ENCODE results near the gene GDF10.

The GDF10 gene

GRCh38 chr10:47291682-47292081, 8.3 kb upstream of the GDF10 start:
- H3K36me3 Mint-ChIP-seq: no peaks in the 10 kb centered on the region
- H3K9me3 Mint-ChIP-seq: no peaks in the 10 kb centered on the region
- DNase-seq: no peak
- CTCF ChIA-PET: no interaction called here
- H3K27ac Mint-ChIP-seq: no peak overlapping the region
- H3K4me1 Mint-ChIP-seq: peaks cover 12% of the 10 kb centered on the region
- peaks cover 42% of the 10 kb centered on the region for H3K27me3 Mint-ChIP-seq
- no peak overlapping the region for H3K4me3 Mint-ChIP-seq

GRCh38 chr10:47294057-47294456, 5.9 kb upstream of the GDF10 start:
- H3K36me3 Mint-ChIP-seq: no peaks in the 10 kb centered on the region
- peaks cover 61% of the 10 kb centered on the region for H3K27me3 Mint-ChIP-seq
- CTCF ChIA-PET: no interaction called here
- no peaks in the 10 kb centered on the region for H3K9me3 Mint-ChIP-seq
- no peak overlapping the region for H3K4me3 Mint-ChIP-seq
- H3K27ac Mint-ChIP-seq: no peak overlapping the region
- DNase-seq: no peak
- H3K4me1 Mint-ChIP-seq: no peaks in the 10 kb centered on the region

GRCh38 chr10:47294501-47294900, 5.5 kb upstream of the GDF10 start:
- Mint-ChIP-seq H3K27me3 (peaks cover 62% of the 10 kb centered on the region), H3K27ac (no peak overlapping the region), H3K4me1 (peaks cover 1% of the 10 kb centered on the region), H3K9me3 (no peaks in the 10 kb centered on the region), H3K4me3 (no peak overlapping the region), H3K36me3 (no peaks in the 10 kb centered on the region)
- no peak for DNase-seq
- CTCF ChIA-PET: no interaction called here

GRCh38 chr10:47295411-47295810, 4.6 kb upstream of the GDF10 start:
- DNase-seq: no peak
- H3K9me3 Mint-ChIP-seq: no peaks in the 10 kb centered on the region
- no peak overlapping the region for H3K4me3 Mint-ChIP-seq
- peaks cover 66% of the 10 kb centered on the region for H3K27me3 Mint-ChIP-seq
- CTCF ChIA-PET: no interaction called here
- peaks cover 4% of the 10 kb centered on the region for H3K4me1 Mint-ChIP-seq
- no peak overlapping the region for H3K27ac Mint-ChIP-seq
- H3K36me3 Mint-ChIP-seq: no peaks in the 10 kb centered on the region

GRCh38 chr10:47296156-47296894, 3.7 kb upstream of the GDF10 start:
- H3K27ac Mint-ChIP-seq: no peak overlapping the region
- H3K36me3 Mint-ChIP-seq: no peaks in the 10 kb centered on the region
- peaks cover 75% of the 10 kb centered on the region for H3K27me3 Mint-ChIP-seq
- no peaks in the 10 kb centered on the region for H3K9me3 Mint-ChIP-seq
- no peak for DNase-seq
- H3K4me1 Mint-ChIP-seq: peaks cover 7% of the 10 kb centered on the region
- H3K4me3 Mint-ChIP-seq: no peak overlapping the region
- CTCF ChIA-PET: interaction anchor here (0.7 kb wide), 1 partner anchor 249 kb away, joined by 3 read pairs; no protein-coding TSS in a partner anchor

GRCh38 chr10:47296941-47297340, 3.1 kb upstream of the GDF10 start:
- Mint-ChIP-seq H3K27me3 (peaks cover 75% of the 10 kb centered on the region), H3K4me3 (no peak overlapping the region), H3K4me1 (peaks cover 7% of the 10 kb centered on the region), H3K36me3 (no peaks in the 10 kb centered on the region), H3K27ac (no peak overlapping the region), H3K9me3 (no peaks in the 10 kb centered on the region)
- CTCF ChIA-PET: interaction anchor here (1.0 to 1.7 kb wide), 5 partner anchors 11 to 249 kb away, joined by 3 to 5 read pairs (median 4); no protein-coding TSS in a partner anchor
- no peak for DNase-seq

- Mint-ChIP-seq H3K27ac (no peak overlapping the region), H3K9me3 (no peaks in the 10 kb centered on the region), H3K4me3 (no peak overlapping the region), H3K36me3 (no peaks in the 10 kb centered on the region), H3K4me1 (peaks cover 7% of the 10 kb centered on the region), H3K27me3 (peaks cover 84% of the 10 kb centered on the region)
- DNase-seq: no peak
- CTCF ChIA-PET: interaction anchor here (1.0 to 1.7 kb wide), 5 partner anchors 10 to 250 kb away, joined by 3 to 5 read pairs (median 4); no protein-coding TSS in a partner anchor
Measured at GRCh38 chr10:47297866-47298540, 2.0 kb upstream of the GDF10 start.

- no peak for DNase-seq
- Mint-ChIP-seq H3K27me3 (peaks cover 84% of the 10 kb centered on the region), H3K4me1 (peaks cover 7% of the 10 kb centered on the region), H3K27ac (peak overlapping the region; percentile 44), H3K36me3 (no peaks in the 10 kb centered on the region), H3K4me3 (no peak overlapping the region), H3K9me3 (no peaks in the 10 kb centered on the region)
- CTCF ChIA-PET: interaction anchor here (1.7 kb wide), 1 partner anchor 9 kb away, joined by 5 read pairs; no protein-coding TSS in a partner anchor
Measured at GRCh38 chr10:47298715-47299114, 1.3 kb upstream of the GDF10 start.

- Mint-ChIP-seq H3K9me3 (no peaks in the 10 kb centered on the region), H3K36me3 (no peaks in the 10 kb centered on the region), H3K27ac (no peak overlapping the region), H3K4me1 (peaks cover 7% of the 10 kb centered on the region), H3K4me3 (peak overlapping the region; percentile 42), H3K27me3 (peaks cover 71% of the 10 kb centered on the region)
- CTCF ChIA-PET: no interaction called here
- DNase-seq: no peak
Measured at GRCh38 chr10:47300429-47300931, 483 bp downstream of the GDF10 start.

GRCh38 chr10:47301833-47302232, 1.8 kb downstream of the GDF10 start:
- DNase-seq: no peak
- H3K9me3 Mint-ChIP-seq: no peaks in the 10 kb centered on the region
- no peak overlapping the region for H3K4me3 Mint-ChIP-seq
- peaks cover 64% of the 10 kb centered on the region for H3K27me3 Mint-ChIP-seq
- no peaks in the 10 kb centered on the region for H3K36me3 Mint-ChIP-seq
- peaks cover 7% of the 10 kb centered on the region for H3K4me1 Mint-ChIP-seq
- CTCF ChIA-PET: interaction anchor here (1.2 kb wide), 1 partner anchor 10 kb away, joined by 4 read pairs; no protein-coding TSS in a partner anchor
- H3K27ac Mint-ChIP-seq: no peak overlapping the region

GRCh38 chr10:47303105-47303504, 3.1 kb downstream of the GDF10 start:
- peaks cover 7% of the 10 kb centered on the region for H3K4me1 Mint-ChIP-seq
- no peak overlapping the region for H3K27ac Mint-ChIP-seq
- CTCF ChIA-PET: interaction anchor here (1.2 to 1.4 kb wide), 3 partner anchors 8 to 279 kb away, joined by 3 to 8 read pairs (median 4); no protein-coding TSS in a partner anchor
- no peak overlapping the region for H3K4me3 Mint-ChIP-seq
- H3K27me3 Mint-ChIP-seq: peaks cover 58% of the 10 kb centered on the region
- no peaks in the 10 kb centered on the region for H3K9me3 Mint-ChIP-seq
- no peaks in the 10 kb centered on the region for H3K36me3 Mint-ChIP-seq
- DNase-seq: no peak

GRCh38 chr10:47303866-47304265, 3.9 kb downstream of the GDF10 start:
- no peaks in the 10 kb centered on the region for H3K36me3 Mint-ChIP-seq
- H3K27me3 Mint-ChIP-seq: peaks cover 56% of the 10 kb centered on the region
- peaks cover 7% of the 10 kb centered on the region for H3K4me1 Mint-ChIP-seq
- CTCF ChIA-PET: interaction anchor here (0.5 to 1.4 kb wide), 5 partner anchors 8 to 280 kb away, joined by 3 to 8 read pairs (median 3); no protein-coding TSS in a partner anchor
- no peak overlapping the region for H3K4me3 Mint-ChIP-seq
- no peak overlapping the region for H3K27ac Mint-ChIP-seq
- no peaks in the 10 kb centered on the region for H3K9me3 Mint-ChIP-seq
- no peak for DNase-seq

GRCh38 chr10:47305566-47305965, 5.6 kb downstream of the GDF10 start:
- peaks cover 42% of the 10 kb centered on the region for H3K27me3 Mint-ChIP-seq
- CTCF ChIA-PET: interaction anchor here (0.7 to 1.7 kb wide), 4 partner anchors 91 to 281 kb away, joined by 3 to 9 read pairs (median 4); no protein-coding TSS in a partner anchor
- H3K9me3 Mint-ChIP-seq: no peaks in the 10 kb centered on the region
- no peak for DNase-seq
- H3K4me3 Mint-ChIP-seq: no peak overlapping the region
- no peaks in the 10 kb centered on the region for H3K36me3 Mint-ChIP-seq
- H3K4me1 Mint-ChIP-seq: peaks cover 11% of the 10 kb centered on the region
- no peak overlapping the region for H3K27ac Mint-ChIP-seq

- no peaks in the 10 kb centered on the region for H3K36me3 Mint-ChIP-seq
- H3K27me3 Mint-ChIP-seq: peaks cover 32% of the 10 kb centered on the region
- CTCF ChIA-PET: interaction anchor here (0.8 to 10.2 kb wide), 7 partner anchors 46 to 282 kb away, joined by 3 to 288 read pairs (median 4); no protein-coding TSS in a partner anchor
- DNase-seq: no peak
- H3K4me3 Mint-ChIP-seq: no peak overlapping the region
- peaks cover 18% of the 10 kb centered on the region for H3K4me1 Mint-ChIP-seq
- no peak overlapping the region for H3K27ac Mint-ChIP-seq
- no peaks in the 10 kb centered on the region for H3K9me3 Mint-ChIP-seq
Measured at GRCh38 chr10:47306387-47307210, 6.6 kb downstream of the GDF10 start.

Data from activated naive CD4-positive, alpha-beta T cell treated with anti-CD3 and anti-CD28 coated beads, Interleukin-2, amount 10 ng/mL, durations not matched to agents 7 days and 5 days (primary cell).